HepG2 (cell line): ENCODE data around the gene LRRC34. TPM values are rescaled to one million over a fixed set of nuclear protein-coding genes. Genes with fewer than 3 reads are reported as not detected.

Experiments used
- ATAC-seq: fragments of 200-7000 bp; cut with Tn5 transposase; 3 replicates; pipeline ENCODE4 v1.9.1; 2020; ENCODE audit warnings: mild to moderate bottlenecking, moderate library complexity
- BruUV-seq: library from RNA; stranded (reverse); fragments of 400-500 nt; replicated peaks from 2 replicates; lab custom pipeline; 2021; lab: Mats Ljungman, UMichigan
- CTCF ChIA-PET: fragments of 300-600 bp; formaldehyde crosslinking; extraction: SDS; loops from one replicate; lab custom pipeline; 2021; ENCODE audit warnings: low total read pairs, inconsistent platforms, low intra/inter-chr PET ratio; lab: Yijun Ruan, JAX
- POLR2A ChIA-PET: fragments of 350-600 bp; sonication (Branson Sonifier 250); formaldehyde crosslinking; loops from one replicate; lab custom pipeline; 2020; ENCODE audit warnings: antibody characterized with exemption, inconsistent platforms; lab: Yijun Ruan, JAX
- DNase-seq: peaks from one replicate; pipeline ENCODE4 v3.0.0-alpha.2; 2015; ENCODE audit warnings: low spot score
- FAIRE-seq: peaks from 3 replicates; lab custom pipeline; 2011; peaks lifted over from hg19 to GRCh38; lab: Jason Lieb, UNC
- H2AFZ ChIP-seq: one replicate; pipeline ENCODE4 v1.6.1; 2011; ENCODE audit warnings: low read length, inconsistent platforms
- H3K27ac ChIP-seq: fragments of 300-600 bp; 3 replicates; pipeline ENCODE4 v1.8.0; 2011; ENCODE audit warnings: mixed run types, mild to moderate bottlenecking, mixed read lengths, low read length, inconsistent platforms; ENCODE audit not compliant: insufficient read depth; ENCODE audit errors: extremely low read length
- H3K27me3 ChIP-seq, 2 experiments: fragments of 200-600 bp in 1 of 2; 2 replicates in 1 of 2; 3 replicates in 1 of 2; pipeline versions ENCODE4 v1.6.0 to v1.8.0; 2011; ENCODE audit warnings: low read length in 2 of 2, mild to moderate bottlenecking in 2 of 2, moderate library complexity in 2 of 2, inconsistent platforms in 1 of 2; ENCODE audit not compliant: insufficient read depth in 2 of 2, control insufficient read depth in 1 of 2
- H3K36me3 ChIP-seq, 2 experiments: fragments of 200-600 bp in 1 of 2; replicated peaks in 1 of 2; 2 replicates in 1 of 2; 3 replicates in 1 of 2; pipeline versions ENCODE4 v1.5.1 to v1.8.0; 2011; ENCODE audit warnings: low read length in 2 of 2, inconsistent platforms in 1 of 2; ENCODE audit not compliant: insufficient read depth in 2 of 2, control insufficient read depth in 1 of 2
- H3K4me1 ChIP-seq: 2 replicates; pipeline ENCODE4 v1.5.1; 2012; ENCODE audit warnings: low read length, inconsistent platforms; ENCODE audit not compliant: insufficient read depth
- H3K4me2 ChIP-seq: 2 replicates; pipeline ENCODE4 v1.6.0; 2011; ENCODE audit warnings: low read depth, low read length, inconsistent platforms
- H3K4me3 ChIP-seq, 3 experiments: fragments of 200-600 bp in 1 of 3; sonication (generic), shearing (Covaris generic) in 1 of 3; replicated peaks in 1 of 3; 2 replicates each; pipeline ENCODE4 v1.5.1; 2011 to 2016; ENCODE audit warnings: low read length in 3 of 3, inconsistent platforms in 2 of 3, low read depth in 2 of 3, mild to moderate bottlenecking in 2 of 3, control low read depth in 1 of 3, mixed read lengths in 1 of 3; ENCODE audit not compliant: insufficient read depth in 1 of 3
- H3K79me2 ChIP-seq: one replicate; pipeline ENCODE4 v1.6.1; 2011; ENCODE audit warnings: low read length, inconsistent platforms; ENCODE audit not compliant: insufficient read depth
- H3K9ac ChIP-seq: 2 replicates; pipeline ENCODE4 v1.6.0; 2011; ENCODE audit warnings: mild to moderate bottlenecking, low read depth, low read length, inconsistent platforms; ENCODE audit not compliant: insufficient read depth
- H3K9me3 ChIP-seq: 2 replicates; pipeline ENCODE4 v1.5.1; 2012; ENCODE audit warnings: mild to moderate bottlenecking, low read length
- H4K20me1 ChIP-seq: 2 replicates; pipeline ENCODE4 v1.6.0; 2011; ENCODE audit warnings: inconsistent platforms, mild to moderate bottlenecking, low read length, moderate library complexity; ENCODE audit not compliant: insufficient read depth
- AHDC1 ChIP-seq: sonication (generic); formaldehyde crosslinking; IDR thresholded peaks from 2 replicates; pipeline ENCODE4 v1.5.1; 2020; ENCODE audit warnings: mild to moderate bottlenecking, missing genetic modification reagents, borderline replicate concordance
- HOXA5 ChIP-seq: sonication (generic); formaldehyde crosslinking; IDR thresholded peaks from 2 replicates; pipeline ENCODE4 v1.4.0; 2020; ENCODE audit warnings: missing genetic modification reagents
- JARID2 ChIP-seq: sonication (generic); formaldehyde crosslinking; IDR thresholded peaks from 2 replicates; pipeline ENCODE4 v1.8.1; 2023; ENCODE audit warnings: missing genetic modification reagents, inconsistent platforms; ENCODE audit not compliant: insufficient replicate concordance
- MXD1 ChIP-seq: sonication (generic); formaldehyde crosslinking; IDR thresholded peaks from 2 replicates; pipeline ENCODE4 v1.4.0; 2020; ENCODE audit warnings: mild to moderate bottlenecking, missing genetic modification reagents
- ZBTB49 ChIP-seq: sonication (generic); formaldehyde crosslinking; IDR thresholded peaks from 2 replicates; pipeline ENCODE4 v1.4.0; 2020; ENCODE audit warnings: missing genetic modification reagents, borderline replicate concordance
- ZNF503 ChIP-seq: sonication (generic); formaldehyde crosslinking; IDR thresholded peaks from 2 replicates; pipeline ENCODE4 v1.4.0; 2020; ENCODE audit warnings: missing genetic modification reagents
- WGBS: methylation state at CpG from one replicate; pipeline ENCODE4 v1.1.6; 2017; ENCODE audit warnings: low lambda C conversion rate; 5-methylcytosine and 5-hydroxymethylcytosine counted together
- in situ Hi-C: cut with HindIII; loops from 2 replicates; pipeline ENCODE4 v1.10.0; 2017; ENCODE audit warnings: low pct_unique_long_range_greater_than_20kb; ENCODE audit not compliant: extremely low pct_ligation_motif_present
- intact Hi-C: fragments of 100-400 bp; cut with micrococcal nuclease; formaldehyde crosslinking; loops from one replicate; pipeline ENCODE4 v1.10.0; 2022; ENCODE audit not compliant: unreplicated experiment
- polyA plus RNA-seq, 8 experiments: library from polyadenylated mRNA; depleted of rRNA in 3 of 8; stranded (reverse) in 7 of 8; unstranded in 1 of 8; fragments of >200 nt; fragmentation: Illumina TruSeq in 4 of 8; extraction: Trizol in 4 of 8; gene quantifications; 2 replicates each; pipeline versions ENCODE4 v1.2.1 to v1.2.3, GENCODE V29; 2011 to 2016; ENCODE audit warnings: low read depth in 4 of 8, missing spikeins in 1 of 8, mixed read lengths in 1 of 8; ENCODE audit not compliant: insufficient read depth in 1 of 8
- total RNA-seq, 5 experiments: library from RNA; depleted of rRNA; stranded (reverse); fragments of >200 nt; fragmentation: Illumina TruSeq; extraction: Trizol; gene quantifications; 2 replicates each; pipeline ENCODE4 v1.2.3, GENCODE V29; 2016; ENCODE audit warnings: low read depth in 1 of 5

Gene LRRC34
- total and polyA plus RNA-seq, 2 of the 13 experiments (the other 11 are each of a cell fraction or from before 2014, with no cell fraction given) = not detected

- TF ChIP-seq AHDC1 (no peak), ZNF503 (no peak)
These were observed 23.6 kb upstream of the LRRC34 start (continued) for GRCh38 chr3:169836078-169836941.

GRCh38 chr3:169835533-169835932 lies 22.8 kb upstream of the LRRC34 start:
- Histone ChIP-seq H4K20me1 (no peaks in the 10 kb centered on the region), H3K36me3 (no peaks in the 10 kb centered on the region), H3K4me2 (no peak overlapping the region), H3K79me2 (no peaks in the 10 kb centered on the region), H3K9me3 (no peaks in the 10 kb centered on the region), H3K27ac (no peak overlapping the region), H2AFZ (no peak overlapping the region), H3K4me1 (no peaks in the 10 kb centered on the region), H3K27me3 (no peaks in the 10 kb centered on the region), H3K9ac (no peak overlapping the region), H3K4me3 (no peak overlapping the region)
- CTCF ChIA-PET = no interaction called here
- FAIRE-seq = no peak
- no TSS peak for BruUV-seq
- ATAC-seq = no peak
- intact Hi-C loops (no loop called here), in situ Hi-C loops (no loop called here)
- no peak for DNase-seq
- 7% methylated on average over 1 of the region's 1 CpG for WGBS
- POLR2A ChIA-PET = no interaction called here
- TF ChIP-seq ZBTB49 (no peak), HOXA5 (no peak), MXD1 (CRISPR knock-in tag) (no peak), JARID2 (no peak)
